ENCODE results near the gene SCN8A. TPM values are rescaled to one million over a fixed set of nuclear protein-coding genes. Genes with fewer than 3 reads are reported as not detected.

The SCN8A gene
- total and polyA plus RNA-seq, 7 donors: 0.03 to 0.44 (median 0.08) TPM

GRCh38 chr12:51590347-51591015 is 552 bp upstream of the SCN8A start:
- no peaks in the 10 kb centered on the region for H3K36me3 ChIP-seq (ENCODE audit: insufficient read depth in 1 of 2, low read depth in 1 of 2)
- H3K4me3 ChIP-seq: peak overlapping the region; percentile 57
- peak in 3 of 4 donors; percentile 50 to 59 (median 56) for ATAC-seq
- no peaks in the 10 kb centered on the region for H3K9me3 ChIP-seq
- no peaks in the 10 kb centered on the region for H3K4me1 ChIP-seq
- H3K27ac ChIP-seq: no peak overlapping the region
- TF ChIP-seq CTCF (IDR thresholded peaks at IDR 0.05): peak; percentile 46
- intact Hi-C loops (cut with DNase I): no loop called here
- WGBS, 3 donors: 2 to 4% (median 3%) methylated on average over 36 to 67 of the region's 67 CpGs
- peaks cover 5 to 45% (median 7%) of the 10 kb centered on the region in 3 donors for H3K27me3 ChIP-seq (ENCODE audit: insufficient read depth in 3 of 3, low read length in 2 of 3)
- peak; percentile 56 to 58 for DNase-seq

- H3K4me1 ChIP-seq: no peaks in the 10 kb centered on the region
- H3K27me3 ChIP-seq (ENCODE audit: insufficient read depth in 3 of 3, low read length in 2 of 3): peaks cover 5 to 55% (median 5%) of the 10 kb centered on the region in 3 donors
- 3 to 4% (median 4%) methylated on average over 9 to 11 of the region's 11 CpGs for WGBS, 3 donors
- ATAC-seq (no peak), DNase-seq (no peak)
- intact Hi-C loops (cut with DNase I): no loop called here
- no peak overlapping the region for H3K4me3 ChIP-seq
- H3K36me3 ChIP-seq (ENCODE audit: insufficient read depth in 1 of 2, low read depth in 1 of 2): no peaks in the 10 kb centered on the region
- H3K9me3 ChIP-seq: no peaks in the 10 kb centered on the region
- no peak overlapping the region for H3K27ac ChIP-seq
- TF ChIP-seq CTCF (IDR thresholded peaks at IDR 0.05): no peak
Measured at GRCh38 chr12:51592034-51592705, 1.1 kb downstream of the SCN8A start.

- Histone ChIP-seq H3K36me3 (ENCODE audit: insufficient read depth in 1 of 2, low read depth in 1 of 2) (no peaks in the 10 kb centered on the region), H3K4me1 (no peaks in the 10 kb centered on the region), H3K27me3 (ENCODE audit: insufficient read depth in 3 of 3, low read length in 2 of 3) (peaks cover 5 to 55% (median 5%) of the 10 kb centered on the region in 3 donors), H3K4me3 (no peak overlapping the region), H3K27ac (no peak overlapping the region), H3K9me3 (no peaks in the 10 kb centered on the region)
- intact Hi-C loops (cut with DNase I): no loop called here
- 70 to 75% (median 74%) methylated on average over 2 of the region's 2 CpGs for WGBS, 3 donors
- TF ChIP-seq CTCF (IDR thresholded peaks at IDR 0.05): no peak
- no peak for DNase-seq
- no peak for ATAC-seq
Measured at GRCh38 chr12:51593021-51593420, 2.0 kb downstream of the SCN8A start.

- DNase-seq: no peak
- intact Hi-C loops (cut with DNase I): no loop called here
- Histone ChIP-seq H3K27me3 (ENCODE audit: insufficient read depth in 3 of 3, low read length in 2 of 3) (peaks cover 5 to 55% (median 5%) of the 10 kb centered on the region in 3 donors), H3K4me3 (no peak overlapping the region), H3K27ac (no peak overlapping the region), H3K4me1 (no peaks in the 10 kb centered on the region), H3K9me3 (no peaks in the 10 kb centered on the region), H3K36me3 (ENCODE audit: insufficient read depth in 1 of 2, low read depth in 1 of 2) (no peaks in the 10 kb centered on the region)
- TF ChIP-seq CTCF (IDR thresholded peaks at IDR 0.05): no peak
- WGBS, 3 donors: 5 to 7% (median 6%) methylated on average over 5 of the region's 5 CpGs
- ATAC-seq: no peak
Measured at GRCh38 chr12:51593539-51593938, 2.5 kb downstream of the SCN8A start.

Measured in psoas muscle (tissue), 8 donors.